Neural cell (in vitro differentiated cells): ENCODE data around the gene CRYGD.
"Not testable (repeated sequence)": the region's sequence is repeated elsewhere in the genome, so short reads cannot be mapped to it uniquely, and the experiment has no call there.

Experiments
- POLR2AphosphoS5 ChIP-seq: IDR thresholded peaks from 2 replicates; pipeline ENCODE4 v1.6.1; 2012
- RAD21 ChIP-seq: fragments of 450-650 bp; conservative IDR thresholded peaks from 2 replicates; pipeline ENCODE4 v1.6.1; 2014; ENCODE audit warnings: antibody characterized with exemption, mild to moderate bottlenecking, moderate library complexity
- SMC3 ChIP-seq: fragments of 450-650 bp; conservative IDR thresholded peaks from 2 replicates; pipeline ENCODE4 v1.6.1; 2014; ENCODE audit warnings: antibody characterized with exemption, mild to moderate bottlenecking, moderate library complexity; ENCODE audit not compliant: poor library complexity
- TF ChIP-seq, protein P1 (sequence below): fragments of 450-650 bp; IDR thresholded peaks from 2 replicates; pipeline ENCODE4 v1.5.1; 2014; ENCODE audit warnings: antibody characterized with exemption, mild to moderate bottlenecking, moderate library complexity; ENCODE audit not compliant: poor library complexity, severe bottlenecking

DNA sequence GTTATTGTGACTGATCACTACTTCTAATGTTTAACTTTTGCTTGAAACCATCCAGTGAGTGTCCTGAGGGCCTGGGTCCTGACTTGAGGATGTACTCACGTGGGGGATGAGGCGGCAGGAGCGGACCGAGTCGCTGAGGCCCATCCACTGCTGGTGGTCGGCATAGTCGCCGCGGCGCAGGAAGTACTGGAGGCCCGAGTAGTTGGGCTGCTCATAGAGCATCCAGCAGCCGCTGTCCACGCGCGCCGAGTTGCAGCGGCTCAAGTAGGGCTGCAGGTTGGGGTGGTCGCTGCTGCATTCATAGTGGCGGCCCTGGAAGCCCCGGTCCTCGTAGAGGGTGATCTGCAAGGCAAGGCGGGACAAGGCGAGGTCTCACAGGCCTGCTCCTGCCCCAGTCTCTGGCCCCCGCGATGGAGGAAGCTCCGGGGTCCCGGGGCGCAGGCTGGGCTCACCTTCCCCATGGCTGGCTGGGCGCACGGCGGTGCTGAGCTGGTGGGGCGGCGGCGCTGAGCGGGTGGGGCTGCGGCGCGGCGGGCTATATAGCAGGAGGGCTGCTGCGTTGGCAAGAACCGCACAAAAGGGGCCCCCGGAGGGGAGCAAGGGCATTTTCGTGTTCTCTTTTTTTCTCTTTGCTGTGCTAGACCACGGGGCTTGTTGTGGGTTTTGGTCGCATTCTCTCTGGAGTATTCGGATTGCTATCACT, at the start of gene CRYGD:
- TF ChIP-seq POLR2AphosphoS5, SMC3, RAD21: not testable (repeated sequence)
- TF ChIP-seq, protein P1, sequence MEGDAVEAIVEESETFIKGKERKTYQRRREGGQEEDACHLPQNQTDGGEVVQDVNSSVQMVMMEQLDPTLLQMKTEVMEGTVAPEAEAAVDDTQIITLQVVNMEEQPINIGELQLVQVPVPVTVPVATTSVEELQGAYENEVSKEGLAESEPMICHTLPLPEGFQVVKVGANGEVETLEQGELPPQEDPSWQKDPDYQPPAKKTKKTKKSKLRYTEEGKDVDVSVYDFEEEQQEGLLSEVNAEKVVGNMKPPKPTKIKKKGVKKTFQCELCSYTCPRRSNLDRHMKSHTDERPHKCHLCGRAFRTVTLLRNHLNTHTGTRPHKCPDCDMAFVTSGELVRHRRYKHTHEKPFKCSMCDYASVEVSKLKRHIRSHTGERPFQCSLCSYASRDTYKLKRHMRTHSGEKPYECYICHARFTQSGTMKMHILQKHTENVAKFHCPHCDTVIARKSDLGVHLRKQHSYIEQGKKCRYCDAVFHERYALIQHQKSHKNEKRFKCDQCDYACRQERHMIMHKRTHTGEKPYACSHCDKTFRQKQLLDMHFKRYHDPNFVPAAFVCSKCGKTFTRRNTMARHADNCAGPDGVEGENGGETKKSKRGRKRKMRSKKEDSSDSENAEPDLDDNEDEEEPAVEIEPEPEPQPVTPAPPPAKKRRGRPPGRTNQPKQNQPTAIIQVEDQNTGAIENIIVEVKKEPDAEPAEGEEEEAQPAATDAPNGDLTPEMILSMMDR = not testable (repeated sequence)
